ENCODE results near the gene SETD1A.

- TF ChIP-seq CTCF (IDR thresholded peaks at IDR 0.05; ENCODE audit: low read depth, low read length) (no peak), EZH2phosphoT487 (IDR thresholded peaks at IDR 0.05; ENCODE audit: low read depth) (no peak)
These were observed 7.9 kb downstream of the SETD1A start for GRCh38 chr16:30965436-30965835.
